HepG2 (cell line): Measurements from ENCODE around the gene GLYATL1B.

Experiments
- AFF4 ChIP-seq: sonication (generic); formaldehyde crosslinking; IDR thresholded peaks from 2 replicates; pipeline ENCODE4 v1.4.0; 2020; ENCODE audit warnings: missing genetic modification reagents
- CBX5 ChIP-seq: sonication (generic); formaldehyde crosslinking; IDR thresholded peaks from 2 replicates; pipeline ENCODE4 v1.4.0; 2020; ENCODE audit warnings: missing genetic modification reagents, borderline replicate concordance
- CREB1 ChIP-seq, 2 experiments: fragments of 450-650 bp in 1 of 2; IDR thresholded peaks; 2 replicates each; pipeline ENCODE4 v1.6.1; 2016 to 2017; ENCODE audit warnings: control low read depth in 1 of 2, mild to moderate bottlenecking in 1 of 2, missing compliant biosample characterization in 1 of 2, missing genetic modification characterization in 1 of 2
- CTCF ChIP-seq: sonication (generic); formaldehyde crosslinking; IDR thresholded peaks from 2 replicates; pipeline ENCODE4 v1.5.0; 2020; ENCODE audit warnings: mild to moderate bottlenecking, missing genetic modification reagents, moderate library complexity
- EHMT2 ChIP-seq: fragments of 200-600 bp; sonication (generic); IDR thresholded peaks from 2 replicates; pipeline ENCODE4 v1.7.0; 2017; ENCODE audit warnings: antibody characterized with exemption, low read depth, low read length, borderline replicate concordance
- PTBP1 ChIP-seq: fragments of 200-400 bp; formaldehyde crosslinking; IDR thresholded peaks from 2 replicates; pipeline ENCODE4 v1.6.1; 2018; ENCODE audit warnings: low read length, low read depth; ENCODE audit not compliant: poor library complexity, severe bottlenecking
- RXRA ChIP-seq: sonication (generic); formaldehyde crosslinking; IDR thresholded peaks from 2 replicates; pipeline ENCODE4 v1.5.1; 2020; ENCODE audit warnings: missing genetic modification reagents
- SMARCC2 ChIP-seq: fragments of 450-650 bp; IDR thresholded peaks from 2 replicates; pipeline ENCODE4 v1.6.1; 2017; ENCODE audit warnings: antibody characterized with exemption, mild to moderate bottlenecking
- TBL1XR1 ChIP-seq: fragments of 150-350 bp; IDR thresholded peaks from 2 replicates; pipeline ENCODE4 v1.6.1; 2014; ENCODE audit warnings: borderline replicate concordance, low read length; ENCODE audit not compliant: partially characterized antibody
- ZNF180 ChIP-seq: sonication (generic); formaldehyde crosslinking; IDR thresholded peaks from 2 replicates; pipeline ENCODE4 v1.4.0; 2020; ENCODE audit warnings: low read depth, missing genetic modification reagents, borderline replicate concordance
- ZNF274 ChIP-seq: sonication (generic); formaldehyde crosslinking; IDR thresholded peaks from 2 replicates; pipeline ENCODE4 v1.5.1; 2020; ENCODE audit warnings: mild to moderate bottlenecking, missing genetic modification reagents
- ZSCAN20 ChIP-seq: sonication (generic); formaldehyde crosslinking; IDR thresholded peaks from 2 replicates; pipeline ENCODE4 v1.4.0; 2020; ENCODE audit warnings: missing genetic modification reagents, mild to moderate bottlenecking, borderline replicate concordance
- TF ChIP-seq, protein P1 (sequence below), 2 experiments: fragments of 450-650 bp in 1 of 2; sonication (generic) in 1 of 2; formaldehyde crosslinking; IDR thresholded peaks; 2 replicates each; pipeline versions ENCODE4 v1.5.0 to v1.8.0; 2020 to 2022; ENCODE audit warnings: mild to moderate bottlenecking in 1 of 2, missing genetic modification reagents in 1 of 2

GRCh38 chr11:59135648-59136461, 49.7 kb downstream of the GLYATL1B start:
- TF ChIP-seq, protein P1, sequence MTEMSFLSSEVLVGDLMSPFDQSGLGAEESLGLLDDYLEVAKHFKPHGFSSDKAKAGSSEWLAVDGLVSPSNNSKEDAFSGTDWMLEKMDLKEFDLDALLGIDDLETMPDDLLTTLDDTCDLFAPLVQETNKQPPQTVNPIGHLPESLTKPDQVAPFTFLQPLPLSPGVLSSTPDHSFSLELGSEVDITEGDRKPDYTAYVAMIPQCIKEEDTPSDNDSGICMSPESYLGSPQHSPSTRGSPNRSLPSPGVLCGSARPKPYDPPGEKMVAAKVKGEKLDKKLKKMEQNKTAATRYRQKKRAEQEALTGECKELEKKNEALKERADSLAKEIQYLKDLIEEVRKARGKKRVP (CRISPR knock-in tag; IDR thresholded peaks at IDR 0.05): no peak
- TF ChIP-seq ZSCAN20 (CRISPR knock-in tag) (no peak), EHMT2 (no peak), PTBP1 (no peak), CTCF (CRISPR knock-in tag) (peak; percentile 99), CBX5 (CRISPR knock-in tag) (peak; percentile 59; the same call in 1 of the 2 replicates), ZNF274 (CRISPR knock-in tag) (no peak), TBL1XR1 (no peak), AFF4 (CRISPR knock-in tag) (no peak), SMARCC2 (no peak), CREB1 (IDR thresholded peaks at IDR 0.05) (no peak), CREB1 (CRISPR knock-in tag; IDR thresholded peaks at IDR 0.05) (no peak), RXRA (CRISPR knock-in tag) (peak; percentile 42; the same call in 1 of the 2 replicates), ZNF180 (CRISPR knock-in tag) (no peak)
